ENCODE results near the gene MRPL46.

GRCh38 chr15:88419830-88420229, 47.4 kb downstream of the MRPL46 start:
- TF ChIP-seq, protein P1, sequence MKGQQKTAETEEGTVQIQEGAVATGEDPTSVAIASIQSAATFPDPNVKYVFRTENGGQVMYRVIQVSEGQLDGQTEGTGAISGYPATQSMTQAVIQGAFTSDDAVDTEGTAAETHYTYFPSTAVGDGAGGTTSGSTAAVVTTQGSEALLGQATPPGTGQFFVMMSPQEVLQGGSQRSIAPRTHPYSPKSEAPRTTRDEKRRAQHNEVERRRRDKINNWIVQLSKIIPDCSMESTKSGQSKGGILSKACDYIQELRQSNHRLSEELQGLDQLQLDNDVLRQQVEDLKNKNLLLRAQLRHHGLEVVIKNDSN (IDR thresholded peaks at IDR 0.05), result no peak
- TF ChIP-seq CREB1 (IDR thresholded peaks at IDR 0.05; ENCODE audit: low read depth) (no peak), CEBPB (IDR thresholded peaks at IDR 0.05) (no peak), EGR1 (IDR thresholded peaks at IDR 0.05) (no peak), ZBTB7A (IDR thresholded peaks at IDR 0.05; ENCODE audit: low read depth) (no peak), TAF1 (IDR thresholded peaks at IDR 0.05; ENCODE audit: low read depth) (no peak), REST (IDR thresholded peaks at IDR 0.05; ENCODE audit: low read depth) (no peak), EP300 (IDR thresholded peaks at IDR 0.05; ENCODE audit: borderline replicate concordance) (no peak), RAD21 (IDR thresholded peaks at IDR 0.05; ENCODE audit: low read depth) (no peak)
- TF ChIP-seq, protein P2, sequence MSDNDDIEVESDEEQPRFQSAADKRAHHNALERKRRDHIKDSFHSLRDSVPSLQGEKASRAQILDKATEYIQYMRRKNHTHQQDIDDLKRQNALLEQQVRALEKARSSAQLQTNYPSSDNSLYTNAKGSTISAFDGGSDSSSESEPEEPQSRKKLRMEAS (IDR thresholded peaks at IDR 0.05), result no peak

Measured in Ishikawa (cell line).